IMR-90 (cell line): ENCODE data around the gene BLOC1S4.

Experiments used
- CEBPB ChIP-seq: IDR thresholded peaks from 2 replicates; pipeline ENCODE4 v1.6.1; 2012; ENCODE audit warnings: low read depth, low read length, improper control_type of control experiment
- CHD1 ChIP-seq: IDR thresholded peaks from 2 replicates; pipeline ENCODE4 v1.6.1; 2012; ENCODE audit warnings: low read depth, low read length, improper control_type of control experiment
- CTCF ChIP-seq: conservative IDR thresholded peaks from 2 replicates; pipeline ENCODE4 v1.5.1; 2012; ENCODE audit warnings: mild to moderate bottlenecking, low read depth, low read length, improper control_type of control experiment
- ELK1 ChIP-seq: fragments of 150-350 bp; IDR thresholded peaks from 2 replicates; pipeline ENCODE4 v1.6.1; 2016; ENCODE audit warnings: low read depth, mild to moderate bottlenecking, low read length, moderate library complexity, borderline replicate concordance
- FOS ChIP-seq: fragments of 150-350 bp; IDR thresholded peaks from 2 replicates; pipeline ENCODE4 v1.6.1; 2016; ENCODE audit warnings: low read depth, low read length
- MAFK ChIP-seq: IDR thresholded peaks from 2 replicates; pipeline ENCODE4 v1.6.1; 2012; ENCODE audit warnings: low read depth, low read length, improper control_type of control experiment
- MAZ ChIP-seq: IDR thresholded peaks from 2 replicates; pipeline ENCODE4 v1.6.1; 2012; ENCODE audit warnings: low read depth, mild to moderate bottlenecking, low read length, improper control_type of control experiment, moderate library complexity, borderline replicate concordance
- POLR2A ChIP-seq: IDR thresholded peaks from 2 replicates; pipeline ENCODE4 v1.6.1; 2012; ENCODE audit warnings: mild to moderate bottlenecking, low read depth, low read length
- RAD21 ChIP-seq: IDR thresholded peaks from 2 replicates; pipeline ENCODE4 v1.6.1; 2012; ENCODE audit warnings: low read length, improper control_type of control experiment
- RCOR1 ChIP-seq: IDR thresholded peaks from 2 replicates; pipeline ENCODE4 v1.6.1; 2012; ENCODE audit warnings: mild to moderate bottlenecking, low read length, improper control_type of control experiment; ENCODE audit not compliant: insufficient replicate concordance
- RFX5 ChIP-seq: IDR thresholded peaks from 2 replicates; pipeline ENCODE4 v1.8.0; 2012; ENCODE audit warnings: low read depth, mild to moderate bottlenecking, low read length, moderate library complexity
- SMC3 ChIP-seq: fragments of 150-350 bp; IDR thresholded peaks from 2 replicates; pipeline ENCODE4 v1.6.1; 2016; ENCODE audit warnings: low read depth, mild to moderate bottlenecking, antibody characterized with exemption, low read length, moderate library complexity
- USF2 ChIP-seq: fragments of 150-350 bp; IDR thresholded peaks from 2 replicates; pipeline ENCODE4 v1.6.1; 2017; ENCODE audit warnings: mild to moderate bottlenecking, antibody characterized with exemption, low read length, low read depth

GRCh38 chr4:6733358-6734164 is 17.6 kb downstream of the BLOC1S4 start:
- no peak for TF ChIP-seq POLR2A
- TF ChIP-seq SMC3 = no peak
- no peak for TF ChIP-seq CTCF
- TF ChIP-seq RFX5 = no peak
- no peak for TF ChIP-seq ELK1
- TF ChIP-seq FOS = no peak
- TF ChIP-seq RCOR1 = no peak
- TF ChIP-seq RAD21 = no peak
- TF ChIP-seq MAFK = no peak
- no peak for TF ChIP-seq USF2
- TF ChIP-seq MAZ = no peak
- no peak for TF ChIP-seq CHD1
- TF ChIP-seq CEBPB = no peak
